Upper lobe of right lung (tissue), 1 donor: ENCODE results near the gene AFF1. TPM values are rescaled to one million over a fixed set of nuclear protein-coding genes. Genes with fewer than 3 reads are reported as not detected.

Experiments used
- ATAC-seq: fragments of 200-7000 bp; cut with Tn5 transposase; one replicate; pipeline ENCODE4 v1.9.1; 2020; ENCODE audit warnings: mild to moderate bottlenecking, moderate library complexity
- DNase-seq: peaks from one replicate; pipeline ENCODE4 v3.0.0-alpha.2; 2020
- H3K27ac ChIP-seq: fragments of 200-600 bp; one replicate; pipeline ENCODE4 v1.8.0; 2022
- H3K27me3 ChIP-seq: fragments of 200-600 bp; one replicate; pipeline ENCODE4 v1.8.0; 2022; ENCODE audit warnings: mild to moderate bottlenecking
- H3K36me3 ChIP-seq: fragments of 200-600 bp; one replicate; pipeline ENCODE4 v1.8.0; 2022
- H3K4me1 ChIP-seq: fragments of 200-600 bp; one replicate; pipeline ENCODE4 v1.8.0; 2022
- H3K4me3 ChIP-seq: fragments of 200-600 bp; one replicate; pipeline ENCODE4 v1.8.0; 2022; ENCODE audit warnings: mild to moderate bottlenecking
- H3K9me3 ChIP-seq: fragments of 200-600 bp; one replicate; pipeline ENCODE4 v1.8.0; 2022
- intact Hi-C: fragments of 100-400 bp; cut with DNase I; formaldehyde crosslinking; loops from one replicate; pipeline ENCODE4 v1.11.0; 2022
- total RNA-seq: library from RNA; stranded (reverse); fragmentation: NEBNext Ultra II Directional; extraction: Animal tissue kit (Norgen Biotek cat#: 25700); gene quantifications from one replicate; pipeline ENCODE4 v1.2.1, GENCODE V29; 2021
- TF ChIP-seq, protein P1 (sequence below): fragments of 200-600 bp; IDR thresholded peaks from one replicate; pipeline ENCODE4 v1.8.0; 2022; ENCODE audit warnings: antibody characterized with exemption
- donor health status: DM: no; HTN: yes; CAD: no; lungs with severe emphysema.

AFF1 gene
- total RNA-seq, 1 donor from 2014 or later, result 103 TPM

GRCh38 chr4:87025023-87025613, 90.3 kb downstream of the AFF1 start:
- DNase-seq, result no peak
- H3K4me1 ChIP-seq, result peaks cover 69% of the 10 kb centered on the region
- intact Hi-C loops, result no loop called here
- no peak overlapping the region for H3K4me3 ChIP-seq
- peak overlapping the region; percentile 5 for H3K27ac ChIP-seq
- no peaks in the 10 kb centered on the region for H3K9me3 ChIP-seq
- H3K27me3 ChIP-seq, result no peaks in the 10 kb centered on the region
- no peak for ATAC-seq
- no peaks in the 10 kb centered on the region for H3K36me3 ChIP-seq
- TF ChIP-seq, protein P1, sequence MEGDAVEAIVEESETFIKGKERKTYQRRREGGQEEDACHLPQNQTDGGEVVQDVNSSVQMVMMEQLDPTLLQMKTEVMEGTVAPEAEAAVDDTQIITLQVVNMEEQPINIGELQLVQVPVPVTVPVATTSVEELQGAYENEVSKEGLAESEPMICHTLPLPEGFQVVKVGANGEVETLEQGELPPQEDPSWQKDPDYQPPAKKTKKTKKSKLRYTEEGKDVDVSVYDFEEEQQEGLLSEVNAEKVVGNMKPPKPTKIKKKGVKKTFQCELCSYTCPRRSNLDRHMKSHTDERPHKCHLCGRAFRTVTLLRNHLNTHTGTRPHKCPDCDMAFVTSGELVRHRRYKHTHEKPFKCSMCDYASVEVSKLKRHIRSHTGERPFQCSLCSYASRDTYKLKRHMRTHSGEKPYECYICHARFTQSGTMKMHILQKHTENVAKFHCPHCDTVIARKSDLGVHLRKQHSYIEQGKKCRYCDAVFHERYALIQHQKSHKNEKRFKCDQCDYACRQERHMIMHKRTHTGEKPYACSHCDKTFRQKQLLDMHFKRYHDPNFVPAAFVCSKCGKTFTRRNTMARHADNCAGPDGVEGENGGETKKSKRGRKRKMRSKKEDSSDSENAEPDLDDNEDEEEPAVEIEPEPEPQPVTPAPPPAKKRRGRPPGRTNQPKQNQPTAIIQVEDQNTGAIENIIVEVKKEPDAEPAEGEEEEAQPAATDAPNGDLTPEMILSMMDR, result no peak

GRCh38 chr4:87025614-87026041, 90.8 kb downstream of the AFF1 start:
- H3K4me1 ChIP-seq, result peaks cover 75% of the 10 kb centered on the region
- H3K36me3 ChIP-seq, result no peaks in the 10 kb centered on the region
- TF ChIP-seq, protein P1, result no peak
- H3K4me3 ChIP-seq, result no peak overlapping the region
- peak overlapping the region; percentile 5 for H3K27ac ChIP-seq
- DNase-seq (no peak), ATAC-seq (no peak)
- intact Hi-C loops, result no loop called here
- H3K9me3 ChIP-seq, result no peaks in the 10 kb centered on the region
- H3K27me3 ChIP-seq, result no peaks in the 10 kb centered on the region

DNA sequence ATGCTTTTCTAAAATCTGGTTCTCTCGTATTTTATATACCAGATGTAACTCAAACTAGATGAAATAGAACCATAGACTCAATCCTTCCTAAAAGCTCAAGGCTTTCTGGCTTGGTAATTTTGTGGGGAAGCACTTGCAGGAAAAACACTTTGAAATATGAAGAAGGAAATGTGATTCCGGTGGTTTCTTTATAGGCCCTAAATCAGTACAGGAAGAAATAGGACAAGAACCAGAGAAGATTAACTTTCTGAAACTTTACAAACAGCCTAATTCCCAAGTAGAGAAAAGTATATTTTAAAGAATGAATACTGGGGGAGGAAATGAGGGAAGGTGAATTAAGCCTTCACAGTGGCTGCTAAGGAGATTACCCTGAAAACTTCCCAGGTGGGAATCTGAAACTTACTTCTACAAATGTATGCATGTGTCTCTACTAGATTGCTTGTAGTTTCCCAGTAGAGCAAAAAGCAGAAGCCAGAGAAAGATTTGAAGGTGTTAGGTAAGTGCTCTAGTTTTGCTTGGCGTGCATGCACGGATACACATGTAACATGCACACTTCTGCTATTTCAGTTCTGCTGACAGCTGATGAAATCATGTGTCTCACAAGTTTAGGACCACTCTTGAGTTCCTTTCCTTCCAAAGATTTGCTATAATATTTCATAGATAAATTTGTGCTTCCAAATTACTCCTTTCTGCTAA, 92.1 kb downstream of the AFF1 start:
- Histone ChIP-seq H3K9me3 (no peaks in the 10 kb centered on the region), H3K27me3 (no peaks in the 10 kb centered on the region), H3K4me3 (no peak overlapping the region), H3K27ac (no peak overlapping the region), H3K4me1 (peaks cover 88% of the 10 kb centered on the region), H3K36me3 (no peaks in the 10 kb centered on the region)
- TF ChIP-seq, protein P1, result no peak
- ATAC-seq (peak; percentile 69), DNase-seq (no peak)
- intact Hi-C loops, result no loop called here

DNA sequence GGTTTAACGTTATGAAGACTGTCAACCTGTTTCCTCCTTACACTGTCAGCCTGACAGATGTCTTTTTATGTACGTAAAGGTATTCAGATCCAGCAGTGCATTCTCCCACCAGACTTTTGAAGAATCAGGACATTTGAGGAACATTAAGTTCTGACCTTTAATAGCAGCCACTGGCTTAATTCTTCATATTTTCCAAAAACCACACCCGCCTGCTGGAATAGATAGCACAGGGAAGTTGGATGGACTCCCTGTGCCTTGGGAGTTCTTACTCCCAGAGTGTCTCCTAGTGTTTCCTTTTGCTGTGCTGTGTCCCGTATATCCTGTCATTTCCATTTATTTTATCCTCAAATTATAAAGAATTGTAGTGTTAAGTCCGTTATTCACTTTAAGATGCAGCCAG, 94.5 kb downstream of the AFF1 start:
- TF ChIP-seq, protein P1, result no peak
- Histone ChIP-seq H3K9me3 (no peaks in the 10 kb centered on the region), H3K4me3 (no peak overlapping the region), H3K36me3 (no peaks in the 10 kb centered on the region), H3K4me1 (peaks cover 95% of the 10 kb centered on the region), H3K27ac (peak overlapping the region; percentile 27), H3K27me3 (no peaks in the 10 kb centered on the region)
- ATAC-seq, result peak; percentile 25
- intact Hi-C loops, result no loop called here
- no peak for DNase-seq

- H3K36me3 ChIP-seq, result no peaks in the 10 kb centered on the region
- H3K27ac ChIP-seq, result peak overlapping the region; percentile 27
- intact Hi-C loops, result no loop called here
- no peak overlapping the region for H3K4me3 ChIP-seq
- H3K27me3 ChIP-seq, result no peaks in the 10 kb centered on the region
- DNase-seq (no peak), ATAC-seq (no peak)
- H3K9me3 ChIP-seq, result no peaks in the 10 kb centered on the region
- peaks cover 88% of the 10 kb centered on the region for H3K4me1 ChIP-seq
- TF ChIP-seq, protein P1, result no peak
These were observed 95.3 kb downstream of the AFF1 start for GRCh38 chr4:87030124-87030523.
